Measurements from ENCODE around the gene PBX3. TPM values are rescaled to one million over a fixed set of nuclear protein-coding genes. Genes with fewer than 3 reads are reported as not detected.
"Not testable (repeated sequence)": the region's sequence is repeated elsewhere in the genome, so short reads cannot be mapped to it uniquely, and the experiment has no call there.

Gene PBX3
- total RNA-seq, 4 donors from 2014 or later, result 18.0 to 33.5 (median 24.2) TPM

DNA sequence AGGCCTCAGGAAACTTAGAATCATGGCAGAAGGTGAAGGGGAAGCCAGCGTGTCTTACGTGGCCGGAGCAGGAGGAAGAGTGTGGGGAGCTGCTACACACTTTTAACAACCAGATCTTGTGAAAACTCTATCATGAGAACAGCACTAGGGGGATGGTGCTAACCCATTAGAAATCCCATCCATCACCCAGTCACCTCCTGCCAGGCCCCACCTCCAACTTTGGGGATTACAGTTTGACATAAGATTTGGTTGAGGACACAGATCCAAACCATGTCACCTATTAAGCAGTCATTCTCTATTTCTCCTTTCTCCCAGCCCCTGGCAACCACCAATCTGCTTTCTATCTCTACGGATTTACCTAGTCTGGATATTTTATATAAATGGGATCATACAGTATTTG lies 26.9 kb downstream of the PBX3 start:
- 88 to 96% methylated on average over 4 of the region's 4 CpGs for WGBS, 2 donors
- H3K4me1 ChIP-seq, result peaks cover 0 to 3% (median 0%) of the 10 kb centered on the region in 4 donors
- H3K36me3 ChIP-seq, result peaks cover 0 to 4% (median 0%) of the 10 kb centered on the region in 3 donors

DNA sequence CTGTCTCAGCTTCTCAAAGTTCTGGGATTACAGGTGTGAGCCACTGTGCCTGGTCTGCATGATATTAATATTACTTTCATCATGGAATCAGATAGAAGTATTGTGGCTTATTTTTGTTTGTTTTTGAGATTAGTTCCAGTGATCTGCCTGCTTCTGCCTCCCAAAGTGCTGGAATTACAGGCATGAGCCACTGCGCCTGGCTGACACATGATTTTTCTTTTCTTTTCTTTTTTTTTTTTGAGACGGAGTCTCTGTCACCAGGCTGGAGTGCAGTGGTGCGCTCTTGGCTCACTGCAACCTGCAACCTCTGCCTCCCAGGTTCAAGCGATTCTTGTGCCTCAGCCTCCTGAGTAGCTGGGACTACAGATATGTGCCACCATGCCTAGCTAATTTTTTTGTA lies 29.6 kb downstream of the PBX3 start:
- H3K27ac ChIP-seq; H3K4me1 ChIP-seq; H3K9me3 ChIP-seq; H3K27me3 ChIP-seq; DNase-seq (ENCODE audit: low spot score in 2 of 2); H3K4me3 ChIP-seq: not testable (repeated sequence)
- H3K36me3 ChIP-seq, result peaks cover 0 to 13% (median 0%) of the 10 kb centered on the region in 3 donors
- WGBS, 2 donors, result 87 to 96% methylated on average over 4 of the region's 4 CpGs

More for the DNA sequence above, 26.9 kb downstream of the PBX3 start:
- DNase-seq (ENCODE audit: low spot score in 2 of 2), result no peak
- TF ChIP-seq POLR2A (IDR thresholded peaks at IDR 0.05) (no peak), CTCF (IDR thresholded peaks at IDR 0.05) (no peak), EP300 (IDR thresholded peaks at IDR 0.05) (no peak)
- H3K4me3 ChIP-seq, result no peak overlapping the region
- no peaks in the 10 kb centered on the region for H3K27me3 ChIP-seq
- no peak overlapping the region for H3K27ac ChIP-seq
- H3K9me3 ChIP-seq, result peaks cover 0 to 8% (median 2%) of the 10 kb centered on the region in 4 donors

DNA sequence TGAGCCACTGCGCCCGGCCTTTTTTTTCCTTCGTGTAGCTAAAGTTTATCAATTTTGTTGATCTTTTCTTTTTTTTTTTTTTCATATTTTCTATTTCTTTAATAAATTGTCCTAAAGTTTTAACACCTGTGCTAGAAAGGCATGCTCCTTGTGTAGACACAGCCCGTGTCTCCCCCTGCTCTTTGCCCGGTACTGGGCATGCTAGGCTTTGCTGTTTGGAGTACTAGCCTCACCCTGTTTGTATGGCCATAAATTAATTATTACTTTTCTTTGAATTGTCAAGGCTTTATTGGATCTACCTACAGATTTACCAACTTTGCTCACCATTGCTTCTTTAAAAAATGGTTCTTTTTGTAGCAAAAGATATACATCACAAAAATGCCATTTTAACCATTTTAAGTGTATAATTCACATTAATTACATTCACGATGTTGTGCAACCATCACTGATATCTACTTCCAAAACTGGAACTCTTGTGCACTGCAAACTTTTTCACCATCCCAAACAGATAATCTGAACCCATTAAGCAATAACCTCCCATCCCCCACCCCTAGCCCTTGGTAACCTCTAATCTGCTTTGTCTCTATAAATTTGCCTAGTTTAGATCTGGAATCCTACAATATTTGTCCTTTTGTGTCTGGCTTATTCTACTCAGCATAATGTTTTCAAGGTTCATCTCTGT lies 31.5 kb downstream of the PBX3 start:
- H3K27me3 ChIP-seq; DNase-seq (ENCODE audit: low spot score in 2 of 2); H3K4me3 ChIP-seq; H3K27ac ChIP-seq; H3K4me1 ChIP-seq: not testable (repeated sequence)
- Histone ChIP-seq H3K9me3 (peaks cover 0 to 20% (median 2%) of the 10 kb centered on the region in 4 donors), H3K36me3 (peaks cover 0 to 17% (median 0%) of the 10 kb centered on the region in 3 donors)
- 97 to 99% methylated on average over 5 of the region's 6 CpGs for WGBS, 2 donors

DNA sequence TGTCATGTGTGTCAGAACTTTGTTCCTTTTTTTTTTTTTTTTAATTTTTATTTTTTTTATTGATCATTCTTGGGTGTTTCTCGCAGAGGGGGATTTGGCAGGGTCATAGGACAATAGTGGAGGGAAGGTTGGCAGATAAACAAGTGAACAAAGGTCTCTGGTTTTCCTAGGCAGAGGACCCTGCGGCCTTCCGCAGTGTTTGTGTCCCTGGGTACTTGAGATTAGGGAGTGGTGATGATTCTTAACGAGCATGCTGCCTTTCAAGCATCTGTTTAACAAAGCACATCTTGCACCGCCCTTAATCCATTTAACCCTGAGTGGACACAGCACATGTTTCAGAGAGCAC lies 32.0 kb downstream of the PBX3 start:
- H3K27ac ChIP-seq; H3K27me3 ChIP-seq; H3K4me3 ChIP-seq; H3K4me1 ChIP-seq; DNase-seq (ENCODE audit: low spot score in 2 of 2): not testable (repeated sequence)
- WGBS, 2 donors, result 67 to 100% methylated on average over 1 of the region's 5 CpGs
- Histone ChIP-seq H3K36me3 (peaks cover 0 to 17% (median 0%) of the 10 kb centered on the region in 3 donors), H3K9me3 (peaks cover 0 to 20% (median 2%) of the 10 kb centered on the region in 4 donors)

GRCh38 chr9:125782718-125783117 lies 35.5 kb downstream of the PBX3 start:
- Histone ChIP-seq H3K9me3 (peaks cover 0 to 12% (median 0%) of the 10 kb centered on the region in 4 donors), H3K27ac (no peak overlapping the region), H3K4me3 (no peak overlapping the region), H3K36me3 (peaks cover 0 to 13% (median 0%) of the 10 kb centered on the region in 3 donors), H3K4me1 (peaks cover 0 to 15% (median 0%) of the 10 kb centered on the region in 4 donors), H3K27me3 (no peaks in the 10 kb centered on the region)
- no peak for DNase-seq (ENCODE audit: low spot score in 2 of 2)
- TF ChIP-seq EP300 (IDR thresholded peaks at IDR 0.05), result no peak
- TF ChIP-seq POLR2A (IDR thresholded peaks at IDR 0.05), result no peak
- no peak for TF ChIP-seq CTCF (IDR thresholded peaks at IDR 0.05)
- 97 to 98% methylated on average over 2 of the region's 2 CpGs for WGBS, 2 donors

DNA sequence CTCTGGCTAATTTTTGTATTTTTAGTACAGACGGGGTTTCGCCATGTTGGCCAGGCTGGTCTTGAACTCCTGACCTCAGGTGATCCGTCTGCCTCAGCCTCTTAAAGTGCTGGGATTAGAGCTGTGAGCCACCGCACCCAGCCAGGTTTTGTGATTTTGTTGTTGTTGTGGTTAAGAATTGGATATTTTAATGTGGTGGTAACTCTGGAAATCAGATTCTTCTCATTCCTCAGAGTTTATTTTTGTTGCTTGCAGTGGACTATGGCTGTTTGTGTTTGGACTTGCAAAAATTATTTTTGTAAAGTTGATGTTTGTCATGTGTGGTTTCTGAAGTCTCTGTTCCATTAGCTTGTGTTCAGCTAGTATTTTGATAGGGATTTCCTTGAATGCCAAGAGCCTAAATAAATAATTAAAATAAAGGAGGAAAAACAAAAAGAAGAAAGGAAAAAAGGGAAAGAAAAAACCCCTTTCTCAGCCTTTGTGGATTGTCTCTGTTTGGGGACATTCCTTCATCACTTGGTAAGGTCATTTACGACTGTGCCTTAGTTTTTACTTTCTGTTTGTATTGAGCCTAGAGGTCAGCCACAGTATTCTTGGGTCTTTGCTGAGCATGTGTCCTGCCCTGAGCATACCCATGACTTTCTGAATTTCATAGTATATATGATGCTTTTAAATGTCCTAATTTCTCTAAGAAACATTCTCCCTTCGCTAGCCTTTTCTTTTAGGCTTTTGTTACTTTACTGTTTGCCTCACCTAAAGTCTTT lies 37.3 kb downstream of the PBX3 start:
- DNase-seq (ENCODE audit: low spot score in 2 of 2), result no peak
- no peaks in the 10 kb centered on the region for H3K27me3 ChIP-seq
- peak overlapping the region in 2 of 4 donors; percentile 20 to 65 for H3K27ac ChIP-seq
- peaks cover 0 to 13% (median 0%) of the 10 kb centered on the region in 3 donors for H3K36me3 ChIP-seq
- H3K4me3 ChIP-seq, result no peak overlapping the region
- 59 to 63% methylated on average over 6 of the region's 6 CpGs for WGBS, 2 donors
- TF ChIP-seq POLR2A (IDR thresholded peaks at IDR 0.05), result no peak
- no peak for TF ChIP-seq EP300 (IDR thresholded peaks at IDR 0.05)
- TF ChIP-seq CTCF (IDR thresholded peaks at IDR 0.05), result no peak
- H3K9me3 ChIP-seq, result peaks cover 0 to 12% (median 0%) of the 10 kb centered on the region in 4 donors
- H3K4me1 ChIP-seq, result peaks cover 0 to 15% (median 0%) of the 10 kb centered on the region in 4 donors
